ENCODE data around the gene IQCH. TPM values are rescaled to one million over a fixed set of nuclear protein-coding genes. Genes with fewer than 3 reads are reported as not detected.
"Not testable (repeated sequence)": the region's sequence is repeated elsewhere in the genome, so short reads cannot be mapped to it uniquely, and the experiment has no call there.

IQCH gene
- total RNA-seq, 1 experiment from 2014 or later = 7.0 TPM

- DNase-seq (ENCODE audit: low read depth) = no peak
Observed at GRCh38 chr15:67358391-67358790, 103.8 kb downstream of the IQCH start.

GRCh38 chr15:67358812-67359211 is 104.2 kb downstream of the IQCH start:
- no peak for DNase-seq (ENCODE audit: low read depth)

- DNase-seq (ENCODE audit: low read depth) = no peak
Observed at GRCh38 chr15:67359431-67360079, 105.0 kb downstream of the IQCH start.

- no peak for DNase-seq (ENCODE audit: low read depth)
Observed at GRCh38 chr15:67361100-67361499, 106.5 kb downstream of the IQCH start.

GRCh38 chr15:67363712-67364111 is 109.1 kb downstream of the IQCH start:
- not testable (repeated sequence) for DNase-seq (ENCODE audit: low read depth)

GRCh38 chr15:67365994-67366393 is 111.4 kb downstream of the IQCH start:
- no peak for DNase-seq (ENCODE audit: low read depth)

GRCh38 chr15:67366904-67367303 is 112.3 kb downstream of the IQCH start:
- no peak for DNase-seq (ENCODE audit: low read depth)

- DNase-seq (ENCODE audit: low read depth) = no peak
Observed at GRCh38 chr15:67369359-67369998, 114.9 kb downstream of the IQCH start.

GRCh38 chr15:67370206-67370954 is 115.8 kb downstream of the IQCH start:
- no peak for DNase-seq (ENCODE audit: low read depth)

- no peak for DNase-seq (ENCODE audit: low read depth)
Observed at GRCh38 chr15:67372543-67372942, 118.0 kb downstream of the IQCH start.

- DNase-seq (ENCODE audit: low read depth) = no peak
Observed at GRCh38 chr15:67372986-67373675, 118.5 kb downstream of the IQCH start.

GRCh38 chr15:67373971-67374370 is 119.4 kb downstream of the IQCH start:
- no peak for DNase-seq (ENCODE audit: low read depth)

GRCh38 chr15:67379530-67379929 is 124.9 kb downstream of the IQCH start:
- DNase-seq (ENCODE audit: low read depth) = no peak

- no peak for DNase-seq (ENCODE audit: low read depth)
Observed at GRCh38 chr15:67380921-67381320, 126.3 kb downstream of the IQCH start.

- DNase-seq (ENCODE audit: low read depth) = no peak
Observed at GRCh38 chr15:67381416-67382045, 126.9 kb downstream of the IQCH start.

- no peak for DNase-seq (ENCODE audit: low read depth)
Observed at GRCh38 chr15:67382723-67383122, 128.1 kb downstream of the IQCH start.

- peak; percentile 5 for DNase-seq (ENCODE audit: low read depth)
Observed at GRCh38 chr15:67383899-67384298, 129.3 kb downstream of the IQCH start.

GRCh38 chr15:67384761-67385160 is 130.2 kb downstream of the IQCH start:
- DNase-seq (ENCODE audit: low read depth) = no peak

GRCh38 chr15:67385971-67386370 is 131.4 kb downstream of the IQCH start:
- no peak for DNase-seq (ENCODE audit: low read depth)

GRCh38 chr15:67386947-67387346 is 132.4 kb downstream of the IQCH start:
- DNase-seq (ENCODE audit: low read depth) = no peak

GRCh38 chr15:67389975-67390374 is 135.4 kb downstream of the IQCH start:
- DNase-seq (ENCODE audit: low read depth) = no peak

Measured in RPMI7951 (cell line).